HG03045 (cell line): ENCODE measurements around the gene FAAP20.

Experiments
- ATAC-seq: cut with Tn5 transposase; IDR thresholded peaks from one replicate; pipeline ENCODE4 v1.9.1; 2021; ENCODE audit warnings: mild to moderate bottlenecking, moderate library complexity; ENCODE audit not compliant: unreplicated experiment

FAAP20 gene

GRCh38 chr1:2194319-2194897 lies at the start of gene FAAP20:
TSS of gene FAAP20 (minus strand) at chr1:2194772. CDS start at chr1:2194749, 23 bp downstream.
- ATAC-seq: peak; percentile 50

GRCh38 chr1:2242814-2243725 lies 48.5 kb upstream of the FAAP20 start:
- ATAC-seq: no peak

GRCh38 chr1:2241820-2242219 lies 47.2 kb upstream of the FAAP20 start:
- ATAC-seq: no peak

- ATAC-seq: no peak
These were observed 45.9 kb upstream of the FAAP20 start for GRCh38 chr1:2240270-2241156.

- ATAC-seq: no peak
These were observed 44.9 kb upstream of the FAAP20 start for GRCh38 chr1:2239384-2239985.

GRCh38 chr1:2239013-2239370 lies 44.4 kb upstream of the FAAP20 start:
- ATAC-seq: no peak

GRCh38 chr1:2238361-2239012 lies 43.9 kb upstream of the FAAP20 start:
- ATAC-seq: no peak

GRCh38 chr1:2237773-2238172 lies 43.2 kb upstream of the FAAP20 start:
- no peak for ATAC-seq

GRCh38 chr1:2236695-2237677 lies 42.4 kb upstream of the FAAP20 start:
- ATAC-seq: no peak

GRCh38 chr1:2235300-2235998 lies 40.9 kb upstream of the FAAP20 start:
- no peak for ATAC-seq

- no peak for ATAC-seq
These were observed 40.2 kb upstream of the FAAP20 start for GRCh38 chr1:2234762-2235113.

GRCh38 chr1:2233997-2234761 lies 39.6 kb upstream of the FAAP20 start:
- no peak for ATAC-seq

- ATAC-seq: no peak
These were observed 38.9 kb upstream of the FAAP20 start for GRCh38 chr1:2233468-2233867.

- ATAC-seq: no peak
These were observed 38.4 kb upstream of the FAAP20 start for GRCh38 chr1:2232916-2233438.

GRCh38 chr1:2232255-2232915 lies 37.8 kb upstream of the FAAP20 start:
- ATAC-seq: no peak

- no peak for ATAC-seq
These were observed 37.1 kb upstream of the FAAP20 start for GRCh38 chr1:2231532-2232254.
